SK-N-SH (cell line): Measurements from ENCODE around the gene ACSS1. TPM values are rescaled to one million over a fixed set of nuclear protein-coding genes. Genes with fewer than 3 reads are reported as not detected.

ENCODE experiments used
- CTCF ChIA-PET: fragments of 300-600, 350-600 bp; formaldehyde crosslinking; extraction: SDS; loops from one replicate; lab custom pipeline; 2021; lab: Yijun Ruan, JAX
- POLR2A ChIA-PET: fragments of 350-600 bp; sonication (Branson Sonifier 250); formaldehyde crosslinking; extraction: SDS; loops from one replicate; lab custom pipeline; 2020; ENCODE audit warnings: antibody characterized with exemption, inconsistent platforms; lab: Yijun Ruan, JAX
- DNase-seq: peaks from one replicate; pipeline ENCODE4 v3.0.0; 2012
- H2AFZ ChIP-seq: fragments of 200-600 bp; sonication (generic); 2 replicates; pipeline ENCODE4 v1.8.1; 2016; ENCODE audit warnings: antibody characterized with exemption, mild to moderate bottlenecking, low read depth
- H3F3A ChIP-seq: fragments of 200-600 bp; sonication (generic); replicated peaks from 2 replicates; pipeline ENCODE3; 2016; ENCODE audit warnings: antibody characterized with exemption, mild to moderate bottlenecking; ENCODE audit not compliant: insufficient read depth
- H3K27ac ChIP-seq, 2 experiments: fragments of 200-500 bp in 1 of 2; fragments of 200-600 bp in 1 of 2; sonication (Bioruptor generic) in 1 of 2; sonication (generic), shearing (Covaris generic) in 1 of 2; 2 replicates each; pipeline versions ENCODE4 v1.5.1 to v1.6.1; 2014 to 2016; ENCODE audit warnings: low read depth in 2 of 2, inconsistent platforms in 1 of 2, low read length in 1 of 2, mild to moderate bottlenecking in 1 of 2, mixed read lengths in 1 of 2
- H3K27me3 ChIP-seq: fragments of 200-600 bp; sonication (generic), shearing (Covaris generic); 2 replicates; pipeline ENCODE4 v1.6.1; 2016; ENCODE audit warnings: mixed run types; ENCODE audit not compliant: insufficient read depth
- H3K36me3 ChIP-seq, 2 experiments: fragments of 200-500 bp in 1 of 2; fragments of 200-600 bp in 1 of 2; sonication (Bioruptor generic) in 1 of 2; sonication (generic) in 1 of 2; replicated peaks in 1 of 2; 2 replicates each; pipeline versions ENCODE3 to v1.5.1; 2014 to 2016; ENCODE audit warnings: low read length in 1 of 2, mild to moderate bottlenecking in 1 of 2; ENCODE audit not compliant: insufficient read depth in 2 of 2, control insufficient read depth in 1 of 2
- H3K4me1 ChIP-seq, 2 experiments: fragments of 200-500 bp in 1 of 2; fragments of 200-600 bp in 1 of 2; sonication (Bioruptor generic) in 1 of 2; sonication (generic), shearing (Covaris generic) in 1 of 2; 2 replicates each; pipeline versions ENCODE4 v1.5.1 to v1.6.1; 2014 to 2016; ENCODE audit warnings: low read depth in 1 of 2, low read length in 1 of 2, mixed run types in 1 of 2; ENCODE audit not compliant: insufficient read depth in 2 of 2, control insufficient read depth in 1 of 2
- H3K4me2 ChIP-seq: fragments of 200-600 bp; sonication (generic), shearing (Covaris generic); 2 replicates; pipeline ENCODE4 v1.6.1; 2017; ENCODE audit warnings: mixed run types
- H3K4me3 ChIP-seq, 2 experiments: fragments of 200-500 bp in 1 of 2; fragments of 200-600 bp in 1 of 2; sonication (Bioruptor generic) in 1 of 2; sonication (generic), shearing (Covaris generic) in 1 of 2; 2 replicates each; pipeline versions ENCODE4 v1.5.1 to v1.8.1; 2014 to 2016; ENCODE audit warnings: low read depth in 2 of 2, inconsistent platforms in 1 of 2, low read length in 1 of 2, mild to moderate bottlenecking in 1 of 2, mixed read lengths in 1 of 2, moderate library complexity in 1 of 2
- H3K79me2 ChIP-seq: fragments of 200-600 bp; sonication (generic); 2 replicates; pipeline ENCODE4 v1.8.1; 2017; ENCODE audit warnings: mild to moderate bottlenecking; ENCODE audit not compliant: insufficient read depth
- H3K9ac ChIP-seq: fragments of 200-600 bp; sonication (generic); 2 replicates; pipeline ENCODE4 v1.6.1; 2017; ENCODE audit warnings: mixed run types
- H3K9me2 ChIP-seq: fragments of 200-600 bp; sonication (generic); 2 replicates; pipeline ENCODE4 v1.6.1; 2017; ENCODE audit warnings: mixed run types
- H3K9me3 ChIP-seq: fragments of 200-600 bp; sonication (generic); 2 replicates; pipeline ENCODE4 v1.6.1; 2017; ENCODE audit warnings: mixed run types, mild to moderate bottlenecking, moderate library complexity
- H4K20me1 ChIP-seq: fragments of 200-600 bp; sonication (generic); 2 replicates; pipeline ENCODE4 v1.6.1; 2017; ENCODE audit warnings: mild to moderate bottlenecking, mixed run types; ENCODE audit not compliant: insufficient read depth
- EP300 ChIP-seq, 2 experiments: IDR thresholded peaks; 2 replicates each; pipeline versions ENCODE4 v1.4.0 to v1.6.1; 2012; ENCODE audit warnings: borderline replicate concordance in 1 of 2, low read depth in 1 of 2, low read length in 1 of 2
- GATA2 ChIP-seq: sonication (generic); formaldehyde crosslinking; IDR thresholded peaks from 2 replicates; pipeline ENCODE4 v1.5.0; 2020; ENCODE audit warnings: mild to moderate bottlenecking, missing genetic modification reagents
- JUND ChIP-seq: IDR thresholded peaks from 2 replicates; pipeline ENCODE4 v1.4.0; 2012
- MEF2A ChIP-seq: IDR thresholded peaks from 2 replicates; pipeline ENCODE4 v1.4.0; 2012; ENCODE audit warnings: low read depth, borderline replicate concordance
- MXI1 ChIP-seq: IDR thresholded peaks from 2 replicates; pipeline ENCODE4 v1.6.1; 2012; ENCODE audit warnings: mild to moderate bottlenecking, low read depth, low read length, improper control_type of control experiment
- POLR2AphosphoS5 ChIP-seq: IDR thresholded peaks from 2 replicates; pipeline ENCODE4 v1.6.1; 2012; ENCODE audit warnings: low read depth, low read length
- SIN3A ChIP-seq: IDR thresholded peaks from 2 replicates; pipeline ENCODE4 v1.6.1; 2012; ENCODE audit warnings: low read depth, mild to moderate bottlenecking, low read length, moderate library complexity, borderline replicate concordance
- TAF1 ChIP-seq: IDR thresholded peaks from 2 replicates; pipeline ENCODE4 v1.6.1; 2012; ENCODE audit warnings: low read depth, mild to moderate bottlenecking, low read length, moderate library complexity, borderline replicate concordance
- TEAD4 ChIP-seq: IDR thresholded peaks from 2 replicates; pipeline ENCODE4 v1.4.0; 2012; ENCODE audit warnings: mild to moderate bottlenecking, borderline replicate concordance; ENCODE audit not compliant: insufficient read depth
- ZBTB33 ChIP-seq: IDR thresholded peaks from 2 replicates; pipeline ENCODE4 v1.4.0; 2012; ENCODE audit warnings: low read depth, borderline replicate concordance
- WGBS: methylation state at CpG from one replicate; pipeline ENCODE4 v1.1.6; 2017; ENCODE audit warnings: low lambda C conversion rate; 5-methylcytosine and 5-hydroxymethylcytosine counted together
- polyA plus RNA-seq, 3 experiments: library from polyadenylated mRNA; depleted of rRNA; stranded (reverse); fragments of >200 nt; gene quantifications; 2 replicates each; pipeline ENCODE4 v1.2.3, GENCODE V29; 2012
- TF ChIP-seq, protein P1 (sequence below): IDR thresholded peaks from 2 replicates; pipeline ENCODE4; 2012
- TF ChIP-seq, protein P2 (sequence below): IDR thresholded peaks from 2 replicates; pipeline ENCODE4 v1.4.0; 2012; ENCODE audit warnings: low read depth, borderline replicate concordance

Gene ACSS1
- polyA plus RNA-seq, 1 of the 3 experiments (the other 2 are of a cell fraction), result 2.0 TPM

- TF ChIP-seq JUND, result no peak
- TF ChIP-seq SIN3A, result no peak
- no peak for TF ChIP-seq POLR2AphosphoS5
- no peak for TF ChIP-seq EP300 (IDR thresholded peaks at IDR 0.05; ENCODE audit: borderline replicate concordance in 1 of 2, low read depth in 1 of 2, low read length in 1 of 2)
- TF ChIP-seq, protein P1, sequence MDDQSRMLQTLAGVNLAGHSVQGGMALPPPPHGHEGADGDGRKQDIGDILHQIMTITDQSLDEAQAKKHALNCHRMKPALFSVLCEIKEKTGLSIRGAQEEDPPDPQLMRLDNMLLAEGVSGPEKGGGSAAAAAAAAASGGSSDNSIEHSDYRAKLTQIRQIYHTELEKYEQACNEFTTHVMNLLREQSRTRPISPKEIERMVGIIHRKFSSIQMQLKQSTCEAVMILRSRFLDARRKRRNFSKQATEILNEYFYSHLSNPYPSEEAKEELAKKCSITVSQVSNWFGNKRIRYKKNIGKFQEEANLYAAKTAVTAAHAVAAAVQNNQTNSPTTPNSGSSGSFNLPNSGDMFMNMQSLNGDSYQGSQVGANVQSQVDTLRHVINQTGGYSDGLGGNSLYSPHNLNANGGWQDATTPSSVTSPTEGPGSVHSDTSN, result no peak
- TF ChIP-seq TEAD4, result no peak
- TF ChIP-seq GATA2 (CRISPR knock-in tag), result no peak
- TF ChIP-seq TAF1, result no peak
- TF ChIP-seq MEF2A, result no peak
- TF ChIP-seq MXI1, result no peak
- TF ChIP-seq ZBTB33, result no peak
- TF ChIP-seq, protein P2, sequence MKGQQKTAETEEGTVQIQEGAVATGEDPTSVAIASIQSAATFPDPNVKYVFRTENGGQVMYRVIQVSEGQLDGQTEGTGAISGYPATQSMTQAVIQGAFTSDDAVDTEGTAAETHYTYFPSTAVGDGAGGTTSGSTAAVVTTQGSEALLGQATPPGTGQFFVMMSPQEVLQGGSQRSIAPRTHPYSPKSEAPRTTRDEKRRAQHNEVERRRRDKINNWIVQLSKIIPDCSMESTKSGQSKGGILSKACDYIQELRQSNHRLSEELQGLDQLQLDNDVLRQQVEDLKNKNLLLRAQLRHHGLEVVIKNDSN, result no peak
- Histone ChIP-seq H3K9ac (no peak overlapping the region), H3K36me3 (no peaks in the 10 kb centered on the region), H3K4me2 (peak overlapping the region; percentile 91), H3K9me3 (no peaks in the 10 kb centered on the region), H3F3A (no peaks in the 10 kb centered on the region), H2AFZ (peak overlapping the region; percentile 78; the same call in 1 of the 2 replicates), H4K20me1 (no peaks in the 10 kb centered on the region), H3K27me3 (peaks cover 52% of the 10 kb centered on the region), H3K9me2 (no peaks in the 10 kb centered on the region), H3K27ac (no peak overlapping the region), H3K79me2 (no peaks in the 10 kb centered on the region), H3K4me1 (peaks cover 0 to 15% of the 10 kb centered on the region in 2 experiments; a peak in 1 of 4 replicates), H3K4me3 (peak overlapping the region; percentile 49 to 59; a peak in 2 of 4 replicates)
- ChIA-PET CTCF (interaction anchor here (0.8 to 1.8 kb wide), 2 partner anchors 19 to 65 kb away, joined by 4 to 6 read pairs; no protein-coding TSS in a partner anchor), POLR2A (no interaction called here)
- 41% methylated on average over 20 of the region's 20 CpGs for WGBS
- peak; percentile 49 for DNase-seq
Observed at GRCh38 chr20:25058847-25059810, 1.2 kb upstream of the ACSS1 start.
